Psoas muscle (tissue), 8 donors: ENCODE measurements around the gene SPDYE16. TPM values are rescaled to one million over a fixed set of nuclear protein-coding genes. Genes with fewer than 3 reads are reported as not detected.
"Not testable (repeated sequence)": the region's sequence is repeated elsewhere in the genome, so short reads cannot be mapped to it uniquely, and the experiment has no call there.

Experiments used
- ATAC-seq, 4 donors: fragments of 200-7000 bp; cut with Tn5 transposase; one replicate each; pipeline ENCODE4 v1.9.1; 2020; ENCODE audit warnings: moderate library complexity in 3 of 4, mild to moderate bottlenecking in 2 of 4
- DNase-seq, 2 donors: peaks; one replicate each; pipeline ENCODE4 v3.0.0-alpha.2; 2020
- H3K27ac ChIP-seq: fragments of 200-600 bp; one replicate; pipeline ENCODE4 v1.8.0; 2022
- H3K27me3 ChIP-seq, 3 donors: fragments of 200-600 bp in 1 of 3; one replicate each; pipeline versions ENCODE4 v1.6.1 to v1.8.0; 2013 to 2022; ENCODE audit warnings: low read length in 2 of 3, mild to moderate bottlenecking in 2 of 3, moderate library complexity in 1 of 3; ENCODE audit not compliant: insufficient read depth in 3 of 3
- H3K36me3 ChIP-seq, 2 donors: fragments of 200-600 bp in 1 of 2; one replicate each; pipeline versions ENCODE4 v1.6.1 to v1.8.0; 2013 to 2022; ENCODE audit warnings: low read depth in 1 of 2, mild to moderate bottlenecking in 1 of 2, moderate library complexity in 1 of 2; ENCODE audit not compliant: insufficient read depth in 1 of 2
- H3K4me1 ChIP-seq: fragments of 200-600 bp; one replicate; pipeline ENCODE4 v1.8.0; 2022
- H3K4me3 ChIP-seq: fragments of 200-600 bp; one replicate; pipeline ENCODE4 v1.8.0; 2022; ENCODE audit warnings: mild to moderate bottlenecking
- H3K9me3 ChIP-seq: fragments of 200-600 bp; one replicate; pipeline ENCODE4 v1.8.0; 2022
- CTCF ChIP-seq: fragments of 200-600 bp; IDR thresholded peaks from one replicate; pipeline ENCODE4 v1.8.0; 2022; ENCODE audit warnings: antibody characterized with exemption
- WGBS, 3 donors: extraction: QIAGEN DNeasy Blood & Tissue Kit; methylation state at CpG; one replicate each; pipeline versions ENCODE4 v1.1.6 to v1.1.7; 2013; 5-methylcytosine and 5-hydroxymethylcytosine counted together
- intact Hi-C, 2 donors: fragments of 100-400 bp; cut with DNase I; formaldehyde crosslinking; loops; one replicate each; pipeline versions ENCODE4 v1.11.0 to v1.14.2; 2022
- polyA plus RNA-seq, 3 donors: library from polyadenylated mRNA; stranded (reverse); fragments of 200-250 nt; gene quantifications; one replicate each; pipeline ENCODE4 v1.2.3, GENCODE V29; 2013
- total RNA-seq, 4 donors: library from RNA; stranded (reverse); fragmentation: NEBNext Ultra II Directional in 2 of 4; extraction: Animal tissue kit (Norgen Biotek cat#: 25700) in 2 of 4; gene quantifications; one replicate each; pipeline versions ENCODE4 v1.2.1 to v1.2.4, GENCODE V29; 2021 to 2023
- donor health status: healthy with polysubstance abuse.
- donor health status: DM: no; HTN: no; CAD: no; lungs with moderate emphysema.
- donor health status: Bipolar disorder and iron deficiency.
- donor health status: healthy.
- donor health status: DM: yes; HTN: yes; CAD: no.
- donor health status: DM: no; HTN: no; CAD: no.
- donor health status: DM: no; HTN: no; CAD: no.
- donor health status: DM: yes; HTN: yes; CAD: no.

The SPDYE16 gene
- total and polyA plus RNA-seq, 7 donors, result 0.04 to 0.60 (median 0.26) TPM; not detected in 1

- Histone ChIP-seq H3K36me3 (peaks cover 0 to 18% of the 10 kb centered on the region in 2 donors), H3K4me3 (no peak within 1 kb of the TSS), H3K9me3 (no peaks in the 10 kb centered on the region), H3K4me1 (no peaks in the 10 kb centered on the region), H3K27me3 (no peaks in the 10 kb centered on the region), H3K27ac (no peak within 1 kb of the TSS)
- DNase-seq (peak in 1 of 2 donors; percentile 55), ATAC-seq (peak in 3 of 4 donors; percentile 15 to 16 (median 16))
- WGBS, 3 donors, result 37 to 50% (median 50%) methylated on average over 18 to 20 of the region's 20 CpGs
- intact Hi-C loops, result loop anchor here in 1 of 2 donors (10.0 kb wide), 1 partner anchor 485 kb away; no protein-coding TSS in a partner anchor
- no peak for TF ChIP-seq CTCF
These were observed 32.9 kb downstream of the SPDYE16 start, which contains the start of gene UPK3B for GRCh38 chr7:76509931-76510877. TSS of gene UPK3B (plus strand) at chr7:76510552. CDS start at chr7:76510653, 101 bp downstream.

DNA sequence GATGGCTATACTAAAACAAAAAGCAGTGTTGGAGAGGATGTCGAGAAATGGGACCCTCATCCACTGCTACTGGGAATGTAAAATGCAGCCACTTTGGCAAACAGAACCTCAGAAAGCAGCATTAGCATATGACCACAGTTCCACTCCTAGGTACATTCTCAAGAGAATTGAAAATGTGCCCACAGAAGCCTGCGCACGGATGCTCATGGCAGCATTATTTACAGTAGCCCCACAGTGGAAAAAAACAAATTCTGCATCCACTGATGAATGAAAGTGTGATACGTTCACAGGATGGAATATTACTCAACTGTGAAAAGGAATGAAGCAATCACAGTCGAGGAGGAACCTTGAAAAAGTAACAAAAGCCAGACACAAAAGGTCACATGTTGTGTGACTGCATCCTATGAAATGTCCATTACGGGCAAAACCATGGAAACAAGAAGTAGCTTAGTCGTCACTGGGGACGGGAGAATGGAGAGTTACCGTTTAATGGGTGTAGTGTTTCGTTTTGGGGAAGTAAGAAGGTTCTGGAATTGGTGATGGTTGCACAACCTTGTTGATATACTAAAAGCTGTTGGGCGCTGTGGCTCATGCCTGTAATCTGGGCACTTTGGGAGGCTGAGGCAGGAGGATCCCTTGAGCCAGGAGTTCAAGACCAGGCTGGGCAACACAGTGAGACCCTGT is 35.2 kb downstream of the SPDYE16 start:
- ATAC-seq (no peak), DNase-seq (no peak)
- Histone ChIP-seq H3K9me3 (no peaks in the 10 kb centered on the region), H3K27ac (no peak overlapping the region), H3K4me1 (no peaks in the 10 kb centered on the region), H3K4me3 (no peak overlapping the region), H3K36me3 (peaks cover 0 to 28% of the 10 kb centered on the region in 2 donors), H3K27me3 (no peaks in the 10 kb centered on the region)
- no peak for TF ChIP-seq CTCF
- 82 to 86% (median 86%) methylated on average over 11 of the region's 11 CpGs for WGBS, 3 donors
- intact Hi-C loops, result loop anchor here in 1 of 2 donors (10.0 kb wide), 1 partner anchor 487 kb away; no protein-coding TSS in a partner anchor

DNA sequence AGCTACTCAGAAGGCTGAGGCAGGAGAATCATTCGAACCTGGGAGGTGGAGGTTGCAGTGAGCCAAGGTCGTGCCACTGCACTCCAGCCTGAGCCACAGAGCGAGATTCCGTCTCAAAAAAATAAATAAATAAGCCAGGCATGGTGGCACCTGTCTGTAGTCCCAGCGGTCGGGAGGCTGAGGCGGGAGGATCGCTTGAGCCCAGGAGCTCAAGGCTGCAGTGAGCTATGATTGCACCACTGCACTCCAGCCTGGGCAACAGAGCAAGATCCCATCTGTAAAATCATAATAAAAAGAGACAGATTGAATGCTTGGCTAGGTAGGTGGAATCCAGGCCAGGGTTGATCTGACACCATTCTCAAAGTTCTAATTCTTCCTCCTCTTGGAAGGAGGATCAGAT is 36.5 kb downstream of the SPDYE16 start:
- H3K27ac ChIP-seq, H3K9me3 ChIP-seq, H3K4me3 ChIP-seq, H3K4me1 ChIP-seq, DNase-seq, ATAC-seq, H3K27me3 ChIP-seq: not testable (repeated sequence)
- peaks cover 0 to 32% of the 10 kb centered on the region in 2 donors for H3K36me3 ChIP-seq
- intact Hi-C loops, result loop anchor here in 1 of 2 donors (10.0 kb wide), 1 partner anchor 488 kb away; no protein-coding TSS in a partner anchor
- 94 to 98% (median 95%) methylated on average over 8 of the region's 8 CpGs for WGBS, 3 donors

DNA sequence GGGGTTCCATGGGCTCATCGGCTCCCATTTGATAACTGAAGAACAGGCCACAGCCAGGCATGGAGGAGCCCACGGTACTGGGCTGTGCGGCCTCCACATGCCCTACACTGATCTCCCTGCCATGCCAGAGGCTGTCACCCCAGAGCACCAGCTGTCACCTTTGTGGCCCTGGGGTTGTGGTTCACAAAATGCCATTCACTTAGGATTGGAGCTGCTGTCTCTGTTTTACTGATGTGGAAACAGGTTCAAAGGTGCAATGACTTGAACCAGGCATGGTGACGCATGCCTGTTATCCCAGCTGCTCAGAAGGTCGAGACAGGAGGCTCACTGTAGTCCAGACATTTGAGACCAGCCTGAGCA is 37.0 kb downstream of the SPDYE16 start:
- H3K9me3 ChIP-seq, result no peaks in the 10 kb centered on the region
- intact Hi-C loops, result loop anchor here in 1 of 2 donors (10.0 kb wide), 1 partner anchor 489 kb away; no protein-coding TSS in a partner anchor
- no peak for TF ChIP-seq CTCF
- no peak overlapping the region for H3K4me3 ChIP-seq
- no peak overlapping the region for H3K27ac ChIP-seq
- H3K27me3 ChIP-seq, result no peaks in the 10 kb centered on the region
- DNase-seq (no peak), ATAC-seq (no peak)
- 73 to 80% (median 75%) methylated on average over 5 of the region's 5 CpGs for WGBS, 3 donors
- H3K4me1 ChIP-seq, result no peaks in the 10 kb centered on the region
- peaks cover 0 to 32% of the 10 kb centered on the region in 2 donors for H3K36me3 ChIP-seq
